Activated T-cell treated with anti-CD3 and anti-CD28 coated beads, Interleukin-2, amount 50 U/mL, for 72 hours (primary cell): ENCODE results near the gene CELSR1. TPM values are rescaled to one million over a fixed set of nuclear protein-coding genes. Genes with fewer than 3 reads are reported as not detected.

Experiments
- ATAC-seq, 2 donors: fragments of 150-1000 bp; cut with Tn5 transposase; replicated peaks in 1 of 2; 2 replicates each; pipeline ENCODE4 v1.10.0; 2021; ENCODE audit warnings: moderate library complexity in 2 of 2, mild to moderate bottlenecking in 1 of 2
- DNase-seq, 2 donors: peaks; one replicate each; pipeline ENCODE4 v3.0.0; 2021 to 2022; ENCODE audit warnings: mixed read lengths in 1 of 2
- H3K27ac Mint-ChIP-seq: one replicate; pipeline ENCODE4 v1.8.0; 2022; ENCODE audit warnings: mild to moderate bottlenecking, moderate library complexity, mixed read lengths
- H3K27me3 Mint-ChIP-seq: one replicate; pipeline ENCODE4 v1.8.0; 2022; ENCODE audit warnings: low read depth, mixed read lengths
- H3K36me3 Mint-ChIP-seq, 2 donors: one replicate each; pipeline ENCODE4 v1.8.0; 2022; ENCODE audit warnings: mixed read lengths in 2 of 2, mild to moderate bottlenecking in 1 of 2; ENCODE audit not compliant: insufficient read depth in 2 of 2
- H3K4me1 Mint-ChIP-seq: one replicate; pipeline ENCODE4 v1.8.0; 2022; ENCODE audit warnings: low read depth, mixed read lengths
- H3K4me3 Mint-ChIP-seq, 2 donors: one replicate each; pipeline ENCODE4 v1.8.0; 2022; ENCODE audit warnings: mild to moderate bottlenecking in 2 of 2, mixed read lengths in 2 of 2, moderate library complexity in 2 of 2
- H3K9me3 Mint-ChIP-seq, 2 donors: one replicate each; pipeline ENCODE4 v1.8.0; 2022; ENCODE audit warnings: mixed read lengths in 2 of 2
- total RNA-seq, 2 donors: library from RNA; stranded (reverse); gene quantifications; one replicate each; pipeline ENCODE4 v1.2.3, GENCODE V29; 2022

Gene CELSR1
- total RNA-seq, 2 donors from 2014 or later: 0.83 to 1.3 TPM

DNA sequence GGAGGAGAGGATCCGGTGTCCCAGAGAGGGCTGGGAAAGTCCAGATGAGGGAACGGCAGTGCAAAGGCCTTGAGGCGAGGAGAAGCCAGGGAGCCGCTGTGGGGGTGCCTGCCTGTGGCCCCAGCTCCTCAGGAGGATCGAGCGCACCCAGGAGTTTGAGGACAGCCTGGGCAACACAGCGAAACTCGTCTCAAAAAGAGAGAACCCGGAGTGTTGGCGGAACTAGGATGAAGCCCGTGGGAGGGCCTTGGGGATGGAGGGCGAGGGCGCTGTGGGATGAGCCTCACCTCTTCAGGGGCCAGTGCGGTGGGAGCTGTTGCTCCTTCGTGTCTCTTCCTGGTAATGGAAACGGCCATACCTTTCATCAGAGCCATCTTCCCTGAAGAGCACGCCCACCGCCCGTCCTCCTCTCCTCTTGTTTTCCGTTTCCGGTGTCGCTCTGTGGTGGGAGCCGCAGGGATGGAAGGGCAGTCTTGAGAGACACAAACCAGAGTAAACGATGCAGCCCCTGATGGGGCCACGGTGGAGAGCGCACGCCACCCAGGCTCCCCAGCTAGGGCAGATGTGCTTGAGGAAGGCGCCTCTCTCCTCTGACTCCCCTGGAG, 186.2 kb downstream of the CELSR1 start:
- peaks cover 7 to 15% of the 10 kb centered on the region in 2 donors for H3K36me3 Mint-ChIP-seq
- peaks cover 5% of the 10 kb centered on the region for H3K4me1 Mint-ChIP-seq

DNA sequence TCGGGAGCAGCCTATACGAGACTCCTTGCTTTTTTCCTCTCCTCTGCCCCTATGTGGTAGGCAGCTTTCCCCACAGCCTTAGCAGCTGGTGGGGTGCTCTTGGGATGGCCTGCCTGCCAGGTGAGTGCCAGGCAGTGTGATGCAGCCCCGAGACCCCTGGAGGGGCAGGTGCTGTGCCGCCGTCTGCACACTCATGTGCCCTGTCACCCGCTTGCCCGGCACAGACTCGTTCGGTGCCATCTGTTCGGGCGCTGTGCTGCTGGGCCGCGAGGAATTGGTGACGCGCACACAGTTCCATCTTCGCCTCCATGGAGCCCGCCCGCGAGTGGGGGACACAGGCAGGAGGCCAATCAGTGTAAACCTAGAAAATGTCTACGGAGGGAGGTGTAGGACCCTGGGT, 186.8 kb downstream of the CELSR1 start:
- H3K36me3 Mint-ChIP-seq: peaks cover 7 to 21% of the 10 kb centered on the region in 2 donors
- no peaks in the 10 kb centered on the region for H3K27me3 Mint-ChIP-seq
- H3K27ac Mint-ChIP-seq: no peak overlapping the region
- DNase-seq (no peak), ATAC-seq (no peak)
- H3K4me1 Mint-ChIP-seq: peaks cover 5% of the 10 kb centered on the region
- H3K4me3 Mint-ChIP-seq: no peak overlapping the region
- H3K9me3 Mint-ChIP-seq: no peaks in the 10 kb centered on the region

More for the DNA sequence above, 186.2 kb downstream of the CELSR1 start:
- Mint-ChIP-seq H3K4me3 (no peak overlapping the region), H3K9me3 (no peaks in the 10 kb centered on the region), H3K27ac (no peak overlapping the region), H3K27me3 (no peaks in the 10 kb centered on the region)
- DNase-seq (no peak), ATAC-seq (no peak)

DNA sequence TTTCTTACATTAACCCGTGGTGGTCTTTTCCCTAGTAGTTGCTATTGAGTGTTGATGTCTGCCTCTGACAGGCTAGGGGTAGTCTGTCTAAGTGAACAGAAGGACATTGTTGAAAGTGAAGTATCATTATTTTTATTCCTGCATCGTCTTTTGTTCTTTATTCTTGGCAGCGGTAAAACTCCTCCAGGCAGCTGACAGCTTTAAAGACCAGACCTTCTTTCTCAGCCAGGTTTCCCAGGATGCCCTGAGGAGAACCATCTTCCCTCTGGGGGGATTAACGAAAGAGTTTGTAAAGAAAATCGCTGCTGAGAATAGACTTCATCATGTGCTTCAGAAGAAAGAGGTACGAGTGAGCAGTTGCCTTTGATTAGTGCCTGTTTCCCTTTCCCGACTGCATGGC, 187.3 kb downstream of the CELSR1 start:
- Mint-ChIP-seq H3K36me3 (peaks cover 7 to 20% of the 10 kb centered on the region in 2 donors), H3K9me3 (no peaks in the 10 kb centered on the region), H3K27ac (no peak overlapping the region), H3K27me3 (no peaks in the 10 kb centered on the region), H3K4me1 (peaks cover 5% of the 10 kb centered on the region), H3K4me3 (no peak overlapping the region)
- ATAC-seq: no peak
- DNase-seq: no peak

DNA sequence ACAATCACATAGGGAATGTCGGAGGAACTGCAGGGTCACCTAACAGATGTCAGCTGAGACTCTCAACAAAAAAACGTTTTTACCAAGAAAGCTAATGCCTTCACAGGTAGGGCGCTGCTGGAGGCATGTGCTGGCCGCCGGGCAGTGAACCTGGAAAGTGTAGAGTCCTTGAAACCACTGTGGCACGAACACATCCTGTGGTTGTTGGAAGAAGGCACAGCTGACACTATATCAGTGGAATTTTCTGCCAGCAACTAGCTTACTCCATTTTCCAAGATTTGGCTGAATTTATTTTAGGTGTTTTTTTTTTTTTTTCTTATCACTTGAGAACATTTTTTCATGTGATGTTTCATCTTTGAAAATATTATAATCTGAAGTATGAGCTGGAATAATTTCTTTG, 187.7 kb downstream of the CELSR1 start:
- H3K4me1 Mint-ChIP-seq: peaks cover 5% of the 10 kb centered on the region
- H3K27me3 Mint-ChIP-seq: no peaks in the 10 kb centered on the region
- ATAC-seq (no peak), DNase-seq (no peak)
- H3K4me3 Mint-ChIP-seq: no peak overlapping the region
- H3K36me3 Mint-ChIP-seq: peaks cover 7 to 20% of the 10 kb centered on the region in 2 donors
- no peaks in the 10 kb centered on the region for H3K9me3 Mint-ChIP-seq
- no peak overlapping the region for H3K27ac Mint-ChIP-seq

DNA sequence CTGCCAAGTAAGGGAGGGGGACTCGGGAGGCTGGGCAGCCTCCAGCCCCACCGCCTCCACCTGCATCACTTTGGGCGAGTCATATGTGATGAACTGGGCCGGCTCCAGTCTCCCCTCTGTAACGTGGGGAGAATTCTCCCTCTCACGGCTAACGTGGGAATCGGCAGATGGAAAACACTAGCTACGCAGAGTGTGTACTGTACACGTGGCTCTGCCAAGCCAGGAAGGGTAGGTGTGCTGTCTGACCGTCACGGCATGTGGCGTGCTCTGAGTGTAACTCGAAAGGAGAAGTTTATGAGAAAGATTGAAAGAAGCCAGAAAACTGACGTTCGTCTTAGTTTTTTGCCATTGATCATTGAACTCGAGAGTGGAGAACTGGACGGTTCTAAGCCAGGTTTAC, 188.2 kb downstream of the CELSR1 start:
- Mint-ChIP-seq H3K4me3 (no peak overlapping the region), H3K27ac (no peak overlapping the region), H3K27me3 (no peaks in the 10 kb centered on the region), H3K36me3 (peaks cover 7 to 20% of the 10 kb centered on the region in 2 donors), H3K9me3 (no peaks in the 10 kb centered on the region), H3K4me1 (peaks cover 5% of the 10 kb centered on the region)
- DNase-seq (no peak), ATAC-seq (no peak)

DNA sequence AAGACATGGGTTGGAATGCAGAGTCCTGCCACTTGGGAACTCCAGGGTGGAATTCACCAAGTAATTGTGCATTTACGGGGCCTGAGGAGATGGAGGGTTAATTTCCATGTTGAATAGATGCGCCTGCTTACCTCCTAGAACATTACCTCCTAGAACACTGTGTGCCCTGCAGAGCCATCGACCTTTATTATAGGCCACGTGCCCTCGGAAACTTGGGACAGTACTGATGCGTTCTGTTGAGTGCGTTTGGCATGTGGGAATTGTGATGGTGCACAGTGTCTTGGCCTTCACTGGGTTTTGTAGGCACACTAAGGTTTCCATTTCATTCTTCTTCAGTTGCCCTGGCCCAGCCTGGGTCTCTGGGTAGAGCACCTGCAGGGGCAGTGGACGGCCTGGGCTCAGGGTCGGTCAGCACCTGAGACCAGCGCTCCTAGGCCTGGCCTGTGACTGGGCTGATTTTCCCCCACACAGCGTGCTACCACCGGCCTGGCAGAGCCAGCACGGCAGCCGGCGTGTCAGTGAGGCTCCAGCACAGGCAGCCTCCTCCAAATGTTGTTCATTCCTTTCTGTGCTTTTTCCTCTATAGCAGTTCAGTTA, 189.2 kb downstream of the CELSR1 start:
- peaks cover 5% of the 10 kb centered on the region for H3K4me1 Mint-ChIP-seq
- no peaks in the 10 kb centered on the region for H3K27me3 Mint-ChIP-seq
- no peaks in the 10 kb centered on the region for H3K9me3 Mint-ChIP-seq
- no peak overlapping the region for H3K4me3 Mint-ChIP-seq
- H3K27ac Mint-ChIP-seq: no peak overlapping the region
- H3K36me3 Mint-ChIP-seq: peaks cover 7 to 25% of the 10 kb centered on the region in 2 donors
- no peak for DNase-seq
- ATAC-seq: no peak

DNA sequence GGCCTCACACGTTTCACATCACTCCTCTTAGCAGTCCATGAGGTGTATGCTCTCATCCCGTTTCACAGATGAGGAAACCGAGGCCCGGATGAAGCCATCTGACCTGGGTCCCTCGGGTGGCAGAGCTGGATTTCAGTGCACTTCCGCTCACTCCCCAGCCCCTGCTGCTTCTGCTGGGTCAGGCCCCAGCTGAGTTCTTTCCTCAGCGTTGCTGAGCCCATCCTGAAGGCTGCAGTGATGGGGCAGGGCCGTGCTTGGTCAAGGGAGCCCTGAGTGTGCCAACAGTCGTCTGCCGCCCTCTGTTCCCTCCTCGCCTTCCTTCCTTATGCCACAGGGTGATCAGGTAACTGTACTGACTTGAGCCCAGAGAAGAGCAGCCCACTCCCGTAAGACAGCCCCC, 189.8 kb downstream of the CELSR1 start:
- no peaks in the 10 kb centered on the region for H3K27me3 Mint-ChIP-seq
- H3K27ac Mint-ChIP-seq: no peak overlapping the region
- no peak for ATAC-seq

DNA sequence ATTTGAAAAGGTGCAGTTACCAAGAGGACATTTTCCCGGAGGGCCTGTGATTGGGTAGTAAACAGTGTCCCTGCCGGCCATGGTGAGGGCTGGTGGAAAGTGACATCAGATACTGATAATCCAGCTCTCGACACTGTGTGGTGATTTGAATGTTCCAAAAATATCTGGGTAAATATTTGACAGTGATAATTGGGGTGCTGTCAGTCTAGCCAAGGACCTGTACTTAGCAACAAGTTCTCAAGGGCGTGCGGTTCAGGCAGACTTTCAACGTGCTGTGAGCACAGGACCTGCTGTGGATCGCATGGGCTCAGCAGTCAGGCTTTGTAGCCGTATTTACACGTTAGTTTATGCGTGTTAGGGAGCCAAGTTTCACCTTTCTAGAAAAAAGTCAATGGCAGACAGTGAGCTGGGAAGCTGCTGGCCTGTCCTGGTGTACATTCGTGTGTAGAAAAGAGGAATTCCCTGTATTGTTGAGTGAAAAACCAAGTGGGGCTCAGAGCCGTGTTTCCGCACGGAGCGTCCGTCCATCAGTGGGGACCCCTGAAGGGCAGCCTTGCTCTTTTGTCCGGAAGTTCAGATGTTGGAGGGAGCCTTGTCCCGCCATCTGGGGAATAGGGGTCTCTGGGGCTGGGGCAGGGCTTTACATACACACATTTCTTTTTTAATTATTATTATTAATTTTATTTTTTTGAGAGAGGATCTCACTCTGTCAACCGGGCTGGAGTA, 190.6 kb downstream of the CELSR1 start:
- H3K27me3 Mint-ChIP-seq: no peaks in the 10 kb centered on the region
- H3K4me3 Mint-ChIP-seq: no peak overlapping the region
- DNase-seq (no peak), ATAC-seq (no peak)
- H3K9me3 Mint-ChIP-seq: no peaks in the 10 kb centered on the region
- no peaks in the 10 kb centered on the region for H3K4me1 Mint-ChIP-seq
- peaks cover 8 to 29% of the 10 kb centered on the region in 2 donors for H3K36me3 Mint-ChIP-seq
- no peak overlapping the region for H3K27ac Mint-ChIP-seq

More for the DNA sequence above, 189.8 kb downstream of the CELSR1 start:
- DNase-seq: no peak
- H3K4me3 Mint-ChIP-seq: no peak overlapping the region
- H3K36me3 Mint-ChIP-seq: peaks cover 7 to 28% of the 10 kb centered on the region in 2 donors
- peaks cover 1% of the 10 kb centered on the region for H3K4me1 Mint-ChIP-seq
- no peaks in the 10 kb centered on the region for H3K9me3 Mint-ChIP-seq

DNA sequence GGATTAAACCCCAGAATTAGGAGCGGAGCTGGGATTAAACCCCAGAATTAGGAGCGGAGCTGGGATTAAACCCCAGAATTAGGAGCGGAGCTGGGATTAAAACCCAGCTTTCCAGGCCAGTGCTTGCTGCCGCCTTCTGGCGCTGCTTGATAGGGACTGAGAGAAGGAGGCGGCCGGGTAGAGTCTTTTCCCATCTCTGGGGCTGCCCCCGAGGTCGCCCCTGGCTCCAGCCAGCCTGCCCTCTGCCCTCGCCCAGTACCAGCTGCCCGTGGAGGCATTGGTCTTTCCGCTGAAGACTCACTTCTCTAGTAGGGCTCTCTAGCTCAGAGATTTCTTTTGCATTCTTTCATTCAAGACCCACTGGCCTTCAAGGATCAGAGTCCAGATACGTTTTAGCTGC, 196.7 kb downstream of the CELSR1 start:
- Mint-ChIP-seq H3K36me3 (peaks cover 5 to 38% of the 10 kb centered on the region in 2 donors), H3K4me3 (no peak overlapping the region), H3K4me1 (peaks cover 25% of the 10 kb centered on the region), H3K27ac (no peak overlapping the region), H3K9me3 (no peaks in the 10 kb centered on the region), H3K27me3 (no peaks in the 10 kb centered on the region)
- ATAC-seq (no peak), DNase-seq (no peak)

DNA sequence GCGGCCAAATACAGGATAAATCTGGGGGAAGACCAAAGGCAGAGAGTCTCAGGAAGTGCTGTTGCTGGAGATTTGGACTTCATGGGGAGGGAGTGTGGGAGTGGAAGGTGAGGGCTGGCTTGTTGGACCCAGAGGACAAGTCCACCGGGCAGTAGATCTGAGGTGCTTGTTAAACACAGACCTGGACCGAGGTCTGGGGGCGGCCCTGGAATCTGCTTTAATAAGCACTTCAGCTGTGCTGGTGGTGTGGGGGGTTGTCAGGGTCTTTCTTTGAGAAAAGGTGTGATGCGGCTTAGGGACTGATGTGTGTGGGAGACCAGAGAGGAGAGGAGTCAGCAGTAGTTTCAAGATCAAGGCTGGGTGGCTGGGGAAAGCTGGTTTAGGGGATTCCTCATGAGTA, 197.5 kb downstream of the CELSR1 start:
- ATAC-seq (no peak), DNase-seq (no peak)
- no peak overlapping the region for H3K27ac Mint-ChIP-seq
- no peaks in the 10 kb centered on the region for H3K9me3 Mint-ChIP-seq
- H3K36me3 Mint-ChIP-seq: peaks cover 5 to 37% of the 10 kb centered on the region in 2 donors
- H3K4me3 Mint-ChIP-seq: no peak overlapping the region
- peaks cover 25% of the 10 kb centered on the region for H3K4me1 Mint-ChIP-seq
- H3K27me3 Mint-ChIP-seq: no peaks in the 10 kb centered on the region

DNA sequence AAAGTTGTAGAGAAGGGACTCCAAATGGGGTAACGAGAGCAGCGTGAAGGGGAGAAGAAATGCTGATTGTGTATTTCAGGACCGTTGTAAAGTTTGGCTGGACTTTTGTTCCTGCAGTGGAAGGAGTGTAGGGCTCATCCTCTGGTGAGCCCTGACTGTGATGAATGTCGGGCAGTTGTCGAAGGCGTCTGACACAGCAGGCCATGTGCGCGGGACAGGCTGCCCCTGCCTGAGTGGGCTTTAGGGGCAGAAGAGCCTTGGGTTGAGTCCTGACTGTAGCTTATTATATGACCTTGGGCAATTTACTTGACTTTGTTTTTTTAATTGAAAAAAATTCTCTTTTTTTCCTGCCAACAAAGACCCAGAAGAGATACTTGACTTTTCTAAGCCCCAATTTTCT, 198.8 kb downstream of the CELSR1 start:
- DNase-seq (no peak), ATAC-seq (no peak)
- H3K27ac Mint-ChIP-seq: no peak overlapping the region
- peaks cover 32% of the 10 kb centered on the region for H3K4me1 Mint-ChIP-seq
- peaks cover 5 to 35% of the 10 kb centered on the region in 2 donors for H3K36me3 Mint-ChIP-seq
- no peaks in the 10 kb centered on the region for H3K27me3 Mint-ChIP-seq
- no peak overlapping the region for H3K4me3 Mint-ChIP-seq
- H3K9me3 Mint-ChIP-seq: no peaks in the 10 kb centered on the region

DNA sequence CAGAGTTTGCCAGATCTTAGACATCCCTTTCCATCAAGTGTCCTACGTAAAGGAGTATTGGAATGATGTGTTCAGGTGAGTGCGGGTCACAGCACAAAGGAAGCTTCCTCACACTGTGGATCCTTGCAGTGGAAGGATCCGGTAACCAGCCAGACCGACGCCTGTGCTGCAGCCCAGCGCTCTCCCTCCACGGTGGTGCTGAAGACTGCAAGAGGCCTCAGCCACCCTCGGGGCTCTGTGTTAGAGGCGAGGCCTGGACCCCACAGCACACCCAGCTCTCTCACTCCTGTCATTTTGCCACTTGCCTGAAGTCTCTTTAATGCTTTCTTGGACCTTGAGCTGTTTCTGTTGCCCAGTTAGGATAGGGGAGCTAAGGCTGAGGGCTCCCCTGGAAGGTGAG, 199.6 kb downstream of the CELSR1 start:
- peaks cover 5 to 31% of the 10 kb centered on the region in 2 donors for H3K36me3 Mint-ChIP-seq
- H3K4me3 Mint-ChIP-seq: no peak overlapping the region
- no peaks in the 10 kb centered on the region for H3K9me3 Mint-ChIP-seq
- H3K27ac Mint-ChIP-seq: peak overlapping the region; percentile 15
- H3K27me3 Mint-ChIP-seq: no peaks in the 10 kb centered on the region
- peaks cover 32% of the 10 kb centered on the region for H3K4me1 Mint-ChIP-seq
- DNase-seq: no peak
- ATAC-seq: no peak
